SJCRH30 (cell line): ENCODE measurements around the gene CTSE. TPM values are rescaled to one million over a fixed set of nuclear protein-coding genes. Genes with fewer than 3 reads are reported as not detected.

Experiments used
- DNase-seq, 2 experiments: peaks; one replicate each; pipeline ENCODE4 v3.0.0-alpha.2; 2015 to 2020
- H3K27ac ChIP-seq: fragments of 250-450 bp; sonication (Bioruptor Pico); 2 replicates; pipeline ENCODE4 v1.5.1; 2020; ENCODE audit warnings: mild to moderate bottlenecking, moderate library complexity
- H3K27me3 ChIP-seq: fragments of 250-450 bp; sonication (Bioruptor Pico); 2 replicates; pipeline ENCODE4 v1.5.1; 2020; ENCODE audit warnings: mild to moderate bottlenecking, moderate library complexity
- H3K36me3 ChIP-seq: fragments of 250-450 bp; sonication (Bioruptor Pico); 2 replicates; pipeline ENCODE4 v1.5.1; 2020; ENCODE audit warnings: mild to moderate bottlenecking, moderate library complexity
- H3K4me1 ChIP-seq: fragments of 250-450 bp; sonication (Bioruptor Pico); 2 replicates; pipeline ENCODE4 v1.5.1; 2020; ENCODE audit warnings: mild to moderate bottlenecking, moderate library complexity
- H3K4me3 ChIP-seq: fragments of 250-450 bp; sonication (Bioruptor Pico); 2 replicates; pipeline ENCODE4 v1.5.1; 2020; ENCODE audit warnings: mild to moderate bottlenecking, moderate library complexity
- H3K9me3 ChIP-seq: fragments of 250-450 bp; sonication (Bioruptor Pico); replicated peaks from 2 replicates; pipeline ENCODE4 v1.5.1; 2020; ENCODE audit warnings: mild to moderate bottlenecking, moderate library complexity
- total RNA-seq: library from RNA; depleted of rRNA; stranded (reverse); fragments of >200 nt; shearing (Covaris generic); gene quantifications from 2 replicates; pipeline ENCODE4 v1.2.3, GENCODE V29; 2014

Gene CTSE
- total RNA-seq, 1 experiment from 2014 or later: not detected

GRCh38 chr1:206036663-206037455 lies 13.2 kb upstream of the CTSE start:
- DNase-seq: no peak

GRCh38 chr1:206035027-206035426 lies 11.3 kb upstream of the CTSE start:
- H3K27ac ChIP-seq: no peak overlapping the region
- peaks cover 19% of the 10 kb centered on the region; the same call in 1 of the 2 replicates for H3K27me3 ChIP-seq
- H3K9me3 ChIP-seq: no peaks in the 10 kb centered on the region
- no peaks in the 10 kb centered on the region for H3K4me1 ChIP-seq
- no peak overlapping the region for H3K4me3 ChIP-seq
- DNase-seq: no peak
- H3K36me3 ChIP-seq: no peaks in the 10 kb centered on the region

More at GRCh38 chr1:206036663-206037455, 13.2 kb upstream of the CTSE start:
- Histone ChIP-seq H3K4me1 (no peaks in the 10 kb centered on the region), H3K4me3 (no peak overlapping the region), H3K9me3 (no peaks in the 10 kb centered on the region), H3K27ac (no peak overlapping the region), H3K27me3 (peaks cover 18% of the 10 kb centered on the region), H3K36me3 (no peaks in the 10 kb centered on the region)

DNA sequence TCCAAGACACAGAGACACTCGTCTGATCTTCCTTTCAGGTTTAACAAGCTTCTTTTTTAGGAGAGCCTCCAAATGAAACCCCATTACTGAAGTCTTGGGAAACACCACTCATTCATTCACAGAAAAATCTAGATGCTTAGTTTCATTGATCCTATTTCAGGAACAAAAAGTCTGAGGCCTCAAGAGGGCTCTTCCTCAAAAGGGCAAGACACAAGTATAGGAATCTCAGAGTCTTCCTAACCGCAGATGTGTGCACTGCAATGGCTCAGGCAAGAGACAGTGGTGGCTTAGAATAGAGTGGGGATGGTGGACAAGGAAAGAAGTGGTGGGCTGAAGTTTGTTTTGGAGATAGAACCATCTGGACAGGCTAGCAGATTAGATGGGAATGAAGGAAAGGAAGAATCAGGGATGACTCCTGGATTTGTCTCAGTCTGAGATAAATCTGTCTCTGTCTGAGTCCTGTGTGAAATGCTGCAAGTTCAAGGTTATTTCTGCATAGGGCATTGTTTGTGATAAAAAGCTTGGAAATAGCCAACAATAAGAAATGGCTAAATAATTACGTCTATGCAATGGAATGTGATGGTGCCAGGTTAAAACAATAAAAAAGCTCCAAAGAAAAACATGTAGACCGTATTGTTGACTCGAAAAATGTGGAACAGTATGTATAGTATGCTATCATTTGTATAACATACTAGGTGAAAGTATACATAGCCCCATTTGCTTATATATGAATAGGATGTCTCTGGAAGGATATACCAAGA lies 8.9 kb upstream of the CTSE start:
- H3K4me1 ChIP-seq: no peaks in the 10 kb centered on the region
- no peak overlapping the region for H3K4me3 ChIP-seq
- no peaks in the 10 kb centered on the region for H3K9me3 ChIP-seq
- no peak overlapping the region for H3K27ac ChIP-seq
- H3K27me3 ChIP-seq: peaks cover 16% of the 10 kb centered on the region; the same call in 1 of the 2 replicates
- no peaks in the 10 kb centered on the region for H3K36me3 ChIP-seq
- no peak for DNase-seq

GRCh38 chr1:206030714-206031113 lies 7.0 kb upstream of the CTSE start:
- DNase-seq: peak; percentile 59 to 79
- Histone ChIP-seq H3K27me3 (peaks cover 14% of the 10 kb centered on the region; the same call in 1 of the 2 replicates), H3K4me1 (no peaks in the 10 kb centered on the region), H3K36me3 (no peaks in the 10 kb centered on the region), H3K4me3 (no peak overlapping the region), H3K9me3 (no peaks in the 10 kb centered on the region), H3K27ac (no peak overlapping the region)

DNA sequence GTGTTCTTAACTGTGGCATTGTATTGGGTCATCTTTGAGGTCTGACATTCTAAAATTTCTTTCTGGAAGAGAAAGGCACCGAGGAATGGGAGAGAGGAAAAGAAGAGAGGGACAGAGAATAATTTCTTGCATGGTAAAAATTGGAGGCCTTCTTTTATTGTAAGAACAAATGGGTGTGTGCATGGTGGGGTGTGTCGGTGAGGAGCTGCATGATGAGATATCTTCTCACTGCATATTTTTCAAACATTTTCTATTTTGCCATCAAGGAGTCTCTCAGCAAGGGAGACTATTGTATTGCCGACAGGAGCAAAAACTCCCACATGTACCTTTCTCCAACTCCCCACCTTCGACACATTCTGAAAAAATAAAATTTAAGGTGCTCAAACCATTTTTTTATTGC lies 6.5 kb upstream of the CTSE start:
- Histone ChIP-seq H3K4me1 (no peaks in the 10 kb centered on the region), H3K9me3 (no peaks in the 10 kb centered on the region), H3K27me3 (peaks cover 19% of the 10 kb centered on the region; the same call in 1 of the 2 replicates), H3K4me3 (no peak overlapping the region), H3K36me3 (no peaks in the 10 kb centered on the region), H3K27ac (no peak overlapping the region)
- no peak for DNase-seq

GRCh38 chr1:206029484-206029883 lies 5.8 kb upstream of the CTSE start:
- Histone ChIP-seq H3K9me3 (no peaks in the 10 kb centered on the region), H3K27ac (no peak overlapping the region), H3K4me1 (no peaks in the 10 kb centered on the region), H3K36me3 (no peaks in the 10 kb centered on the region), H3K4me3 (no peak overlapping the region), H3K27me3 (peaks cover 15% of the 10 kb centered on the region; the same call in 1 of the 2 replicates)
- no peak for DNase-seq

- no peak overlapping the region for H3K27ac ChIP-seq
- H3K4me3 ChIP-seq: no peak overlapping the region
- H3K4me1 ChIP-seq: no peaks in the 10 kb centered on the region
- no peaks in the 10 kb centered on the region for H3K36me3 ChIP-seq
- H3K27me3 ChIP-seq: peaks cover 18% of the 10 kb centered on the region
- H3K9me3 ChIP-seq: no peaks in the 10 kb centered on the region
- DNase-seq: no peak
Measured at GRCh38 chr1:206025283-206025820, 1.7 kb upstream of the CTSE start.

DNA sequence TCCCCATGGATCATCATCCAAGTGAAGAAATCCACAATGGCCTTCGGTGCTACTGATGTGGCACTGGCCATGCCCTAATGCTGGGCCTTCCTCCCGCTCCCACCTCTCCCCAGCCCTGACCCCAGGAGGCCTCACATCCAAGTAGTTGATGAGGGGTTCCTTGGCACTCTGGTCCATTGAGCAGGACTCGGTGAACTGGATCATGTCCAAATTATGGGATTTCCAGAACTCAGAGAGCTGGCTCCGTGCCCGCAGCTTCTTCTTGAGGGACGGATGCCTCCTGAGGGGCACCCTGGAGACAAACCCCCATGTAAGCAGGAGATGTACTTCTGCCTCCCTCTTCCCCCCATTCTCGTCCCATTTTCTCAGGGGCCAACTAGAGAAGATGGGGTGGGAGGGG lies 929 bp downstream of the CTSE start:
- Histone ChIP-seq H3K4me3 (no peak overlapping the region), H3K4me1 (no peaks in the 10 kb centered on the region), H3K27me3 (peaks cover 11% of the 10 kb centered on the region; the same call in 1 of the 2 replicates), H3K9me3 (no peaks in the 10 kb centered on the region), H3K36me3 (no peaks in the 10 kb centered on the region), H3K27ac (no peak overlapping the region)
- DNase-seq: no peak

DNA sequence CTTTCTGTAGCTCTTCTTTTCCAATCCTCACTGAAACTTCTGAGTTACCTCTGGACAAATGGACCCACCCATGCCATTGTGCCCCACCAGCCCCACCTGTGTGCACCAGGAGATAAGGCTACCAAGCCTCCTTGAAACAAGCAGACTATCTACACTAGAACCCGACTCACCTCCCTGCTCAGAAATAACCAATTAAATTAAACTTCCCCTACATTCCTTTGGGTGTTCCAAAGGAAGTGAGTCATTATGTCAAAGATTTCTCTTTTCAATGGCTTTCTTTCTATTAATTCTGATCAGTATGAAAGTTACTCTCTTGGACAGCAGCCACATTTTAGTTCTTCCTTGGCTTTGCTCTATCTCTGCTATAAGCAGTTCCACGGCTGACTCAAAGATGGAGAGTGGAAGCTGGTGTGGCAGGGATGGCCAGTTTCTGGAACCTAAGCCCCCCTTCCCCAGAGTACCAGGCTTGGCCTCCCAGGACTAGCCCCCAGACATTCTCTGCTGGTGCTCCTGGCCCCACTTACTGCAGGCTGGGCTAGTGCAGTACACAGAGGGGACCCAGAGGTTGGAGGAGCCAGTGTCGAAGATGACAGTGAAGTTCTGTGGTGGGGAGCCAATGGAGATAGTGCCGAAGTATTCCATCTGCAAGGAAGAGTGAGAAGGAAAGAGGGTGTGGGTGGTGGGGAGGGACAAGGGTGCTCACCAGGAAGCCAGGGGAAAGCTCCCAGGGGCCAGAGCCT lies 1.9 kb downstream of the CTSE start:
- Histone ChIP-seq H3K4me1 (no peaks in the 10 kb centered on the region), H3K36me3 (no peaks in the 10 kb centered on the region), H3K4me3 (no peak overlapping the region), H3K27me3 (peaks cover 11% of the 10 kb centered on the region; the same call in 1 of the 2 replicates), H3K27ac (no peak overlapping the region), H3K9me3 (no peaks in the 10 kb centered on the region)
- no peak for DNase-seq

DNA sequence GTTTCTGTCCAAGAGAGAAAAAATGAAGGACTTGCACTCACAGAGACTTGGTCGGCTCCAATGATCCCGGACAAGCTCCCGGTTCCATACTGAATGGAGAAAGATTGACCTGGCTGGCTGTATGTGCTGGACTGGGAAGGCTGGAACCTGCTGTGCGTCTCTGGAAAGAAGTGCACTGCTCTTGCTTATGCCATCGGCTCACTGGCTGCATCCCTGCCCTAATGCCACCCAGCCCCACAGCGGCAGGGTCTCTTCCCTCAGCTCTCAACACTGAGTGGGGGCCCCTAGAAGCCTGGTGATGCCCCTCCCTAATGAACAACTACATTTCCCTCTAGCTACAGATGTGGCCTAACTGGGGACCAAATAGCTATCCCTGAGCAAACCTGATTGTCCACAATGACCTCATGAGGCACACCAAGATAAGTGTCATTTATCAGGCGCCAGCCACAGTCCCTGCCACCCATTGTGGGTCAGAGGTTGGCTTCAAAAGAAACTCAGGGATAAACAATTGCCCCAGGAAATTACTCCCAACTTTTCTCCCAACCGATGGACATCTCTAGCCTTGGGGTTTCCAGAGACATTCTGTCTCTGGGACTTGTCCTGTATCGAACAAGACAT lies 2.6 kb downstream of the CTSE start:
- DNase-seq: no peak
- Histone ChIP-seq H3K27me3 (peaks cover 11% of the 10 kb centered on the region; the same call in 1 of the 2 replicates), H3K4me1 (no peaks in the 10 kb centered on the region), H3K27ac (no peak overlapping the region), H3K36me3 (no peaks in the 10 kb centered on the region), H3K4me3 (no peak overlapping the region), H3K9me3 (no peaks in the 10 kb centered on the region)

- H3K36me3 ChIP-seq: no peaks in the 10 kb centered on the region
- no peak for DNase-seq
- H3K9me3 ChIP-seq: no peaks in the 10 kb centered on the region
- H3K4me1 ChIP-seq: no peaks in the 10 kb centered on the region
- no peak overlapping the region for H3K27ac ChIP-seq
- H3K27me3 ChIP-seq: peaks cover 8% of the 10 kb centered on the region; the same call in 1 of the 2 replicates
- no peak overlapping the region for H3K4me3 ChIP-seq
Measured at GRCh38 chr1:206020393-206021007, 3.2 kb downstream of the CTSE start.

DNA sequence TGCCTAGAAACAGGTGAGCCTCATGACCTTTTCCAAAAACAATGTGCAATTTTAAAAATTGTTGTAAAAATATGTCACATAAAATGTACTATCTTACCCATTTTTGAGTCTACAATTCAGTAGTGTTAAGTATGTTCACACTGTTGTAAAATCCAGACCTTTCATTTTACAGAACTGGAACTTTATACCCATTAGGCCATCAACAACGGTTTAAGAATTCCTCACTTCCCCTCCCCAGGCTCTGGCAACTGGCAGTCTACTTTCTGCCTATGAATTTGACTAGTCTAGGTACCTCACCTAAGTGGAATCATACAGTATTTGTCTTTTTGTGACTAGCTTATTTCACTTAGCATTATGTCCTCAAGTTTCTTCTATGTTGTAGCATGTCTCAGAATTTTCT lies 8.6 kb downstream of the CTSE start:
- Histone ChIP-seq H3K4me3 (no peak overlapping the region), H3K36me3 (no peaks in the 10 kb centered on the region), H3K4me1 (no peaks in the 10 kb centered on the region), H3K27me3 (peaks cover 6% of the 10 kb centered on the region; the same call in 1 of the 2 replicates), H3K9me3 (no peaks in the 10 kb centered on the region), H3K27ac (no peak overlapping the region)
- no peak for DNase-seq

GRCh38 chr1:206014601-206015000 lies 9.1 kb downstream of the CTSE start:
- Histone ChIP-seq H3K27ac (no peak overlapping the region), H3K4me3 (no peak overlapping the region), H3K36me3 (no peaks in the 10 kb centered on the region), H3K27me3 (peaks cover 6% of the 10 kb centered on the region; the same call in 1 of the 2 replicates), H3K9me3 (no peaks in the 10 kb centered on the region), H3K4me1 (no peaks in the 10 kb centered on the region)
- DNase-seq: no peak
